GM23338 (cell line): Measurements from ENCODE around the gene ALKBH1. TPM values are rescaled to one million over a fixed set of nuclear protein-coding genes. Genes with fewer than 3 reads are reported as not detected.

Source experiments
- ATAC-seq: fragments of 200-7000 bp; cut with Tn5 transposase; 3 replicates; pipeline ENCODE4 v1.9.1; 2020
- DNase-seq: peaks from one replicate; pipeline ENCODE4 v3.0.0-alpha.2; 2015; ENCODE audit warnings: low spot score
- H2AFZ ChIP-seq: fragments of 200-600 bp; sonication (generic); 2 replicates; pipeline ENCODE4 v1.8.0; 2016; ENCODE audit warnings: antibody characterized with exemption, mild to moderate bottlenecking, moderate library complexity
- H3F3A ChIP-seq: fragments of 200-600 bp; sonication (generic); replicated peaks from 2 replicates; pipeline ENCODE4 v1.8.0; 2017; ENCODE audit warnings: antibody characterized with exemption, mixed run types, low read depth
- H3K27ac ChIP-seq: fragments of 200-600 bp; sonication (generic); 2 replicates; pipeline ENCODE4 v1.6.1; 2016; ENCODE audit warnings: low read depth
- H3K27me3 ChIP-seq: fragments of 200-600 bp; sonication (generic); 2 replicates; pipeline ENCODE4 v1.8.0; 2016; ENCODE audit warnings: mild to moderate bottlenecking, mixed run types, moderate library complexity; ENCODE audit not compliant: insufficient read depth
- H3K36me3 ChIP-seq: fragments of 200-600 bp; sonication (generic); 2 replicates; pipeline ENCODE4 v1.8.0; 2016; ENCODE audit warnings: mild to moderate bottlenecking; ENCODE audit not compliant: insufficient read depth
- H3K4me1 ChIP-seq: fragments of 200-600 bp; sonication (generic); 2 replicates; pipeline ENCODE4 v1.8.0; 2016; ENCODE audit warnings: mild to moderate bottlenecking, moderate library complexity; ENCODE audit not compliant: insufficient read depth
- H3K4me2 ChIP-seq: fragments of 200-600 bp; sonication (generic); 2 replicates; pipeline ENCODE4 v1.7.1; 2017; ENCODE audit warnings: mixed run types
- H3K4me3 ChIP-seq: fragments of 200-600 bp; sonication (generic); 2 replicates; pipeline ENCODE4 v1.6.1; 2016; ENCODE audit warnings: mixed run types
- H3K79me2 ChIP-seq: fragments of 200-600 bp; sonication (generic); replicated peaks from 2 replicates; pipeline ENCODE4 v1.8.0; 2017; ENCODE audit warnings: mild to moderate bottlenecking; ENCODE audit not compliant: insufficient read depth
- H3K9me2 ChIP-seq: fragments of 200-600 bp; sonication (generic); 2 replicates; pipeline ENCODE4 v1.8.0; 2017; ENCODE audit not compliant: insufficient read depth
- H4K20me1 ChIP-seq: fragments of 200-600 bp; sonication (generic); replicated peaks from 2 replicates; pipeline ENCODE4 v1.8.0; 2017; ENCODE audit warnings: mild to moderate bottlenecking; ENCODE audit not compliant: insufficient read depth
- H3K27ac Mint-ChIP-seq: 2 replicates; pipeline ENCODE4 v1.8.0; 2020; ENCODE audit warnings: inconsistent platforms, mild to moderate bottlenecking, moderate library complexity, mixed read lengths
- H3K27me3 Mint-ChIP-seq: 3 replicates; pipeline ENCODE4 v1.8.0; 2022; ENCODE audit warnings: low read depth, mild to moderate bottlenecking, moderate library complexity, mixed read lengths, inconsistent platforms; ENCODE audit not compliant: insufficient read depth, poor library complexity
- H3K36me3 Mint-ChIP-seq: 3 replicates; pipeline ENCODE4 v1.8.0; 2021; ENCODE audit warnings: low read depth, mild to moderate bottlenecking, inconsistent platforms, moderate library complexity, mixed read lengths
- H3K4me1 Mint-ChIP-seq: 3 replicates; pipeline ENCODE4 v1.8.0; 2020; ENCODE audit warnings: mild to moderate bottlenecking, inconsistent platforms, mixed read lengths
- H3K4me3 Mint-ChIP-seq: 3 replicates; pipeline ENCODE4 v1.8.0; 2021; ENCODE audit warnings: moderate library complexity, mild to moderate bottlenecking, inconsistent platforms, mixed read lengths
- H3K9me3 Mint-ChIP-seq: 3 replicates; pipeline ENCODE4 v1.8.0; 2020; ENCODE audit warnings: moderate library complexity, mild to moderate bottlenecking, inconsistent platforms, mixed read lengths
- CREB1 ChIP-seq: fragments of 250-450 bp; sonication (Bioruptor Pico); IDR thresholded peaks from 2 replicates; pipeline ENCODE4 v1.5.0; 2020; ENCODE audit warnings: low read depth, mild to moderate bottlenecking, moderate library complexity
- CTCF ChIP-seq, 2 experiments: fragments of 200-600 bp in 1 of 2; sonication (generic) in 1 of 2; conservative IDR thresholded peaks; 2 replicates each; pipeline versions ENCODE4 v1.5.1 to v1.6.1; 2016 to 2017; ENCODE audit warnings: antibody characterized with exemption in 2 of 2, low read depth in 2 of 2, mild to moderate bottlenecking in 2 of 2, moderate library complexity in 1 of 2
- ETS1 ChIP-seq: IDR thresholded peaks from 2 replicates; pipeline ENCODE4 v1.6.1; 2016; ENCODE audit warnings: antibody characterized with exemption
- EZH2 ChIP-seq: fragments of 200-600 bp; sonication (generic); IDR thresholded peaks from one replicate; pipeline ENCODE4 v1.8.0; 2017; ENCODE audit warnings: antibody characterized with exemption, mild to moderate bottlenecking, low read depth; ENCODE audit not compliant: unreplicated experiment
- JUNB ChIP-seq: IDR thresholded peaks from one replicate; pipeline ENCODE4 v1.6.1; 2016; ENCODE audit warnings: antibody characterized with exemption; ENCODE audit not compliant: unreplicated experiment
- NANOG ChIP-seq: IDR thresholded peaks from 2 replicates; pipeline ENCODE4 v1.6.1; 2016; ENCODE audit warnings: antibody characterized with exemption, borderline replicate concordance
- POLR2AphosphoS5 ChIP-seq: IDR thresholded peaks from 2 replicates; pipeline ENCODE4 v1.6.1; 2016; ENCODE audit warnings: antibody characterized with exemption, low read depth
- STAT1 ChIP-seq: IDR thresholded peaks from one replicate; pipeline ENCODE4 v1.6.1; 2016; ENCODE audit warnings: antibody characterized with exemption; ENCODE audit not compliant: unreplicated experiment
- ZNF331 ChIP-seq: fragments of 250-450 bp; sonication (Bioruptor Pico); IDR thresholded peaks from 2 replicates; pipeline ENCODE4 v1.5.0; 2020; ENCODE audit warnings: low read depth, mild to moderate bottlenecking, moderate library complexity
- ZNF462 ChIP-seq: fragments of 250-450 bp; sonication (Bioruptor Pico); IDR thresholded peaks from 2 replicates; pipeline ENCODE4 v1.5.0; 2020; ENCODE audit warnings: mild to moderate bottlenecking, moderate library complexity
- polyA plus RNA-seq: library from polyadenylated mRNA; unstranded; fragments of >200 nt; fragmentation: Nextera tagmentation; extraction: Ambion mirVana; gene quantifications from 2 replicates; pipeline ENCODE4 v1.2.1, GENCODE V29; 2016
- total RNA-seq: library from RNA; depleted of rRNA; stranded (reverse); fragments of >200 nt; shearing (Covaris generic); gene quantifications from 2 replicates; pipeline ENCODE4 v1.2.3, GENCODE V29; 2014

The ALKBH1 gene
- total and polyA plus RNA-seq, 2 experiments from 2014 or later = 13.0 to 22.2 TPM

GRCh38 chr14:77646907-77647306 lies 60.9 kb downstream of the ALKBH1 start (continued):
- TF ChIP-seq ZNF462 (no peak), EZH2 (no peak), POLR2AphosphoS5 (no peak), STAT1 (no peak), NANOG (no peak), ETS1 (no peak)

GRCh38 chr14:77645520-77646230 lies 62.1 kb downstream of the ALKBH1 start:
- DNase-seq = no peak
- no peak overlapping the region for H3K27ac ChIP-seq
- H3K27ac Mint-ChIP-seq = no peak overlapping the region
- peaks cover 8% of the 10 kb centered on the region; the same call in 1 of the 2 replicates for H3K4me1 ChIP-seq
- H3K4me2 ChIP-seq = no peak overlapping the region
- no peaks in the 10 kb centered on the region for H3K79me2 ChIP-seq
- TF ChIP-seq CTCF (conservative IDR thresholded peaks at IDR 0.05; ENCODE audit: low read depth in 2 of 2) = no peak
- TF ChIP-seq EZH2 = no peak
- no peak for TF ChIP-seq JUNB
- TF ChIP-seq POLR2AphosphoS5 = no peak
- TF ChIP-seq CREB1 (CRISPR knock-in tag) = no peak
- TF ChIP-seq ZNF331 (CRISPR knock-in tag) = no peak
- H3K4me3 ChIP-seq = no peak overlapping the region
- H3K27me3 ChIP-seq = no peaks in the 10 kb centered on the region
- no peaks in the 10 kb centered on the region for H4K20me1 ChIP-seq
- no peaks in the 10 kb centered on the region for H3K27me3 Mint-ChIP-seq
- no peaks in the 10 kb centered on the region for H3K36me3 Mint-ChIP-seq
- H3K4me3 Mint-ChIP-seq = no peak overlapping the region
- H3K9me3 Mint-ChIP-seq = no peaks in the 10 kb centered on the region
- H2AFZ ChIP-seq = no peak overlapping the region
- no peaks in the 10 kb centered on the region for H3F3A ChIP-seq
- H3K4me1 Mint-ChIP-seq = no peaks in the 10 kb centered on the region; the same call in 2 of the 3 replicates
- H3K9me2 ChIP-seq = no peaks in the 10 kb centered on the region
- ATAC-seq = no peak
- no peaks in the 10 kb centered on the region for H3K36me3 ChIP-seq
